ENCODE results near the gene KREMEN1.

- TF ChIP-seq ELK1 (CRISPR knock-in tag; IDR thresholded peaks at IDR 0.05) (no peak), CEBPB (tag; IDR thresholded peaks at IDR 0.05) (no peak)
Observed at GRCh38 chr22:29183971-29184848, 111.4 kb downstream of the KREMEN1 start.
